ENCODE data around the gene KCNAB3. TPM values are rescaled to one million over a fixed set of nuclear protein-coding genes. Genes with fewer than 3 reads are reported as not detected.

KCNAB3 gene
- total and polyA plus RNA-seq, 9 donors = 2.4 to 9.5 (median 5.0) TPM

DNA sequence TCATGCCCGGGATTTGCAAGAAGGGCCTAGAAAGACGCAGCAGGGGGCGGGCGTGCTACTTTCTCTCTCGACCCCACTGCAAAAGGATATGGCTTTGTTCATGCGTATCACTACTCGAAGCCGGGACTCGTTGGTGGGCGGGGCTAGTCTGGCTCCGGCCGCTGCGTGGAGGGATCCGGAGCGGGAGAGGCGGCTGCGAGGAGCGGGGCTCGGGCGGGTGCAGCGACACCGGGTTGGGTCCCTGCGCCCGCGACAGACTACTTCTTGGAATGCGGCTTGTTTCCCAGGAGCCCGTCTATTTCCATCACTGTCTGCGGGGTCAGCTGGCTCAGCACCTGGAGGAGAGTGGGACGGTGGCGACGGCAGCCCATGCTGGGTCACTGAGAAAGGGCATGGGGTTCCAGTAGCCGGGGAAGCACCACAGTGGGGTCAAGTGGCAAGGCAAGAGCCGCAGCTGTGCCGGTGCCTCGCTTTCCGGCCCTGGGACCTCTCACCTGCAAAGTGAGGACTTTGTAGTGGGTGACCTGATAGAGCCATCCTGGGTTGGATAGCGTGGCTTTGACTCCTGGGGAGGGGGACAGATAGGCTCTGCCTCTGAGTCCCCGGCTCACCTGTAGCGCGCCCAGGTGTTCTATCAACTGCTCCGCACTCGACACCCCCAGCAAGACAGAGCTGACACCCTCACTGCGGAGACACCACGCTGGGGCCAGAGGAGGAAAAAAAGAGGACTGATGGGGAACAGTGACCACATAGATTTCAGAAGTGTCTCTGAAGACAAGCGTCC is 6.6 kb downstream of the KCNAB3 start:
- WGBS (ENCODE audit: insufficient coverage) = 12% methylated on average over 32 of the region's 45 CpGs
- Histone ChIP-seq H3K27me3 (ENCODE audit: control insufficient read depth, insufficient read depth, low read length) (peaks cover 2% of the 10 kb centered on the region), H3K27ac (ENCODE audit: low read length) (peak overlapping the region; percentile 89), H3K9me3 (replicated peaks; ENCODE audit: control insufficient read depth, low read depth, low read length) (no peaks in the 10 kb centered on the region), H3K4me1 (ENCODE audit: control insufficient read depth, insufficient read depth, low read length) (peaks cover 19% of the 10 kb centered on the region), H3K36me3 (ENCODE audit: control insufficient read depth, insufficient read depth, low read length) (no peaks in the 10 kb centered on the region), H3K4me3 (ENCODE audit: low read length) (peak overlapping the region; percentile 45)
- peak; percentile 95 for DNase-seq

DNA sequence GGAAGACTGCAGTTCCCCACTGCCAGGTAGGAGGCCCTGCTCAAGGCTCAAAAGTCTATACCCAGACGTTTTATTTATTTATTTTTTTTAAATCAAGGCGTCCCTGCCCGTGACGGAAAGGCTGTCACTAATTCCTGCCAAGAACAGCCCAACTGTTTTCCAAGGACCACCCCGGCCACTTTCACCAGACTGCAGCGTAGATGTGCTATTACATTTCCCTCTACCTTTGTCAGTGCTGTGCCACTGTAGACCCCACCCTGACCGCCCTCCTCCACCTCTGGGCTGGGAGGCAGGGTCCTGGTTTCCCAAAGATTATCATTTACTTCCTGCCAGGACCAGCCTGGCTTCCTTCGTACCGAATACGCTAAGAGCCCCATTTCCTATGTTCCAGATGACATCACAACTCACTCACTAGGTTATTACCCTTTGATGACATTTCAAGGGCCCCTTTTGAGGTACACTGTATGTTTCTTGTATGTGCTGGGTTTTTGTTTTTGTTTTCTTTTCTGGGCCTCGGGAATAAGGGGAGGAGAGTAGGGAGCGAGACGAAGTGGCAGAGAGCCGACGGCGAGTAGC is 7.3 kb downstream of the KCNAB3 start:
- Histone ChIP-seq H3K4me1 (ENCODE audit: control insufficient read depth, insufficient read depth, low read length) (peaks cover 19% of the 10 kb centered on the region), H3K4me3 (ENCODE audit: low read length) (peak overlapping the region; percentile 45), H3K9me3 (replicated peaks; ENCODE audit: control insufficient read depth, low read depth, low read length) (no peaks in the 10 kb centered on the region), H3K27ac (ENCODE audit: low read length) (peak overlapping the region; percentile 89), H3K36me3 (ENCODE audit: control insufficient read depth, insufficient read depth, low read length) (no peaks in the 10 kb centered on the region), H3K27me3 (ENCODE audit: control insufficient read depth, insufficient read depth, low read length) (peaks cover 2% of the 10 kb centered on the region)
- WGBS (ENCODE audit: insufficient coverage) = 33% methylated on average over 11 of the region's 16 CpGs
- no peak for DNase-seq

DNA sequence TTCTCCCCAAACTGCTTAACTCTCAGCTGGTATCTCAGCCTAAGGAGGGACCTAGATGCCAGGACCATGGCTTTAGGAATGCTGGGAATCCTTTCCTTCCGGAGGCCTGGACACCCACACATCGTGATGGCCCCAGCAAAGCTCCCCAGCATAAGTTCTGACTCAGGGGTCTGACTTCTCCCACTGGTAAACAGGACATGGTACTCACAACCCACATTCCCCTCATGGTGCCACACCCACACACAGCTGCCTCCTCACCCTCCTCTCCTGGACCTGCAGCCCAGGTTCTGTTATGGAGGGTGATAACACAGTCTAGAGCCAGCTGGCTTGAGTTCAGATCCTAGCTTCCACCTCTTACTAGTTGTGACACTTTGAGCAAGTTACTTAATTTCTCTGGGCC is 12.8 kb downstream of the KCNAB3 start:
- Histone ChIP-seq H3K27me3 (ENCODE audit: control insufficient read depth, insufficient read depth, low read length) (no peaks in the 10 kb centered on the region), H3K9me3 (replicated peaks; ENCODE audit: control insufficient read depth, low read depth, low read length) (no peaks in the 10 kb centered on the region), H3K36me3 (ENCODE audit: control insufficient read depth, insufficient read depth, low read length) (peaks cover 7% of the 10 kb centered on the region), H3K27ac (ENCODE audit: low read length) (peak overlapping the region; percentile 97), H3K4me1 (ENCODE audit: control insufficient read depth, insufficient read depth, low read length) (peaks cover 21% of the 10 kb centered on the region), H3K4me3 (ENCODE audit: low read length) (peak overlapping the region; percentile 53)
- DNase-seq = no peak
- 60% methylated on average over 1 of the region's 2 CpGs for WGBS (ENCODE audit: insufficient coverage)

DNA sequence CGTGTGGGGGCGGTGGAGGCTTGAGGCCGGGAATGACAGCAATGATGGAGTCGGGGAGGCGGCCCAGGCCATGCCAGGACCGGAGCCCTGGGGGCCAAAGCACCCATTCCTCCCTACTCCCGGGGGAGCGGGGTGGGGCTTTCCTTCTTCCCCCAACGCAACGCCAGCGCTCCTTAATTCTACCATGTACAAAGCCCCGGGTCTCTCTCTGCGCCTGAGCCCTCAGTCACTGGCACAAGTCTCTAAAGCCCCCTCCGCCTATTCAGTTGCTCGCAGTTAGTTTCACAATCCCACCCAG is 13.3 kb downstream of the KCNAB3 start:
- WGBS (ENCODE audit: insufficient coverage) = 23% methylated on average over 12 of the region's 15 CpGs
- H3K4me1 ChIP-seq (ENCODE audit: control insufficient read depth, insufficient read depth, low read length) = peaks cover 21% of the 10 kb centered on the region
- H3K4me3 ChIP-seq (ENCODE audit: low read length) = peak overlapping the region; percentile 53
- H3K36me3 ChIP-seq (ENCODE audit: control insufficient read depth, insufficient read depth, low read length) = peaks cover 12% of the 10 kb centered on the region
- no peaks in the 10 kb centered on the region for H3K9me3 ChIP-seq (replicated peaks; ENCODE audit: control insufficient read depth, low read depth, low read length)
- no peak for DNase-seq
- no peaks in the 10 kb centered on the region for H3K27me3 ChIP-seq (ENCODE audit: control insufficient read depth, insufficient read depth, low read length)
- peak overlapping the region; percentile 97 for H3K27ac ChIP-seq (ENCODE audit: low read length)

DNA sequence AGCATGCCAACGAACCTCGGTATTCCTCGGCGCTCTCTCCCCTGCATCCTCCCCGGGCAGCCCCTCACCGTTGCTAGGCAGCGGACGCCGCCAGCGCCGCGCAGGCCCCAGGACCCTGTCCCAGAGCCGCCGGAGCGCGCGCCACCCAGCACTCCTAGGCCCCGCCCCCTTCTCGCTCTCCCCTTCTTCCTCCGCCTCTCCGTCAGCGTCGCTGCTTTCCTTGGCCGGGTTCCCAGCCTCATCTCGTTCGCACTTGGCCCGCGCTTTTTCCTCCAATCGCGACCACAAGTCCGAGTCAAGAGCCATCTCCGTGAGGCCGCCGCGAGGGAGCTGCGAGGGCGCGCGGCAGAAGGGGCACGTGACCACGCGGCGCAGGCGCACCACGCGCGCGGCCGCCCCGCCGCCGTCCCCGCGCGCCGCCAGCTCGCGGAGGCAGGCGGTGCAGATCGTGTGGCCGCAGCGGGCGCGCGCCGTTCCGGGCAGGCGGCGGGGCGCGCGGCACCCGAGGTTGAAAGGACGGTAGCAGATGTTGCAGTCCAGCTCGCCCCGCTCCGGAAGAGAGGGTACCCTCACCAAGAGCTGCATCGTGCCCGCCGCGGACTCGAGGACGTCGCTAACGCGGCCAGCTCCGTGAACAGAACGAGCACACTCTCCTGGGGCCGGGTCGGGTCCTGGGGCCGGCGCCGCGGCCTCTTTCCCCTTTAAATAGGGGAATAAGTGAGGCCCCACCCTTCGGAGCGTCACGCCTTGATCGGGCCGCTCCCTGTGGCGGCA is 13.9 kb downstream of the KCNAB3 start, which contains the start of gene RNF227:
Gene RNF227, minus strand, starts transcription at position 679 of the 774 bp plus-strand sequence. Its CDS starts 94 bp downstream, at position 585.
- no peaks in the 10 kb centered on the region for H3K9me3 ChIP-seq (replicated peaks; ENCODE audit: control insufficient read depth, low read depth, low read length)
- H3K36me3 ChIP-seq (ENCODE audit: control insufficient read depth, insufficient read depth, low read length) = peaks cover 17% of the 10 kb centered on the region
- no peaks in the 10 kb centered on the region for H3K27me3 ChIP-seq (ENCODE audit: control insufficient read depth, insufficient read depth, low read length)
- peak; percentile 99 for DNase-seq
- H3K4me3 ChIP-seq (ENCODE audit: low read length) = peak within 1 kb of the TSS; percentile 66
- peaks cover 21% of the 10 kb centered on the region for H3K4me1 ChIP-seq (ENCODE audit: control insufficient read depth, insufficient read depth, low read length)
- under 1% methylated on average over 100 of the region's 100 CpGs for WGBS (ENCODE audit: insufficient coverage)
- peak within 1 kb of the TSS; percentile 97 for H3K27ac ChIP-seq (ENCODE audit: low read length)

DNA sequence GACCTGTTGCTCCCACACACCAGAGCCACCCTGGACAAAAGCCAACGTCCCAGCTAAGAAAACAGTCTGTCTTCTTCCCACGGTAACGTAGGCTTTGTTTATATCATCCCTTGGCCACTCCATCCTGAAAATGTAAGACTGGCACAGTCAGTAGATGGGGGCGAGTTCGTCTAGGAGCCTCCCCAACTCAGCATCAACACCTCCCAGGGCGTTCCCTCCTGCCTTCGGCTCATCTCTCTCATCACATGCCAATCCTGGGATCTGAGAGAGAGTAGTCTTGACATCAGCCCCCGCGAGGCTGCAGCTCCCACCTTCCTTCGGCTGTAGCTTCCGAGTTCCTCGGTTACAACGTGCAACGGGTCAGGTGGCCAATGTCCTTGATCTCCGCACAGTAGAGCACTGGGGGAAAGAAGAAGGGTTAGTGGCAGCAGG is 14.5 kb downstream of the KCNAB3 start:
- Histone ChIP-seq H3K27ac (ENCODE audit: low read length) (peak overlapping the region; percentile 91), H3K4me3 (ENCODE audit: low read length) (peak overlapping the region; percentile 66), H3K27me3 (ENCODE audit: control insufficient read depth, insufficient read depth, low read length) (no peaks in the 10 kb centered on the region), H3K36me3 (ENCODE audit: control insufficient read depth, insufficient read depth, low read length) (peaks cover 23% of the 10 kb centered on the region), H3K9me3 (replicated peaks; ENCODE audit: control insufficient read depth, low read depth, low read length) (no peaks in the 10 kb centered on the region), H3K4me1 (ENCODE audit: control insufficient read depth, insufficient read depth, low read length) (peaks cover 21% of the 10 kb centered on the region)
- WGBS (ENCODE audit: insufficient coverage) = 0% methylated on average over 5 of the region's 15 CpGs
- DNase-seq = peak; percentile 81

DNA sequence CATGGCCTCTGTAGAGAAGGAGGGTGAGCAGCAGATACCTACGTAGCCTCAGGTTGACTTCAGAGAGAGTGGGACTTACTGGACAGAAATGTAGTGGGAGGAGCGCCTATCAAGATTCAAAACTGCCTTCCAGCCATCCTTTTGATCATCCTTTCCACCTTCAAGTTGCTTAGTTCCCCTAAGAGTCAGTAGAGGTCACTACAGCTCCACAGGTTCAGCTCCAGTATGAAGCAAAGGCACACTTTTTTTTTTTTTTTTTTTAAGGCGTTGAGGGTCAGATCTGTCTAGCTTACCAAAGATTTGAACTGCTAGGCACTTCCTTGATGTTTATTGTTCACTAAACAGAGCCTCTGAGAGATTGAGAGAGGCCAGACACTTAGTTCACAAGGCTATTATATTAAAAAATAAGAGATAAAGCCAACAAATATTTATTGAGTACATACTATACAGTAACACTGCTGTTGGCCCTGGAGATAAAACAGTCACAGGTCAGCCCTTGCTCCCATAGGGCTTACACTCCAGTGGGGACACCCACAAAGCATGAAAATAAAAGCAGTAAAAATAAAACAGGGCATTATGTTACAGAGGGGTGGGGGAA is 16.6 kb downstream of the KCNAB3 start:
- Histone ChIP-seq H3K4me3 (ENCODE audit: low read length) (no peak overlapping the region), H3K4me1 (ENCODE audit: control insufficient read depth, insufficient read depth, low read length) (peaks cover 21% of the 10 kb centered on the region), H3K36me3 (ENCODE audit: control insufficient read depth, insufficient read depth, low read length) (peaks cover 45% of the 10 kb centered on the region), H3K27ac (ENCODE audit: low read length) (no peak overlapping the region), H3K27me3 (ENCODE audit: control insufficient read depth, insufficient read depth, low read length) (no peaks in the 10 kb centered on the region), H3K9me3 (replicated peaks; ENCODE audit: control insufficient read depth, low read depth, low read length) (no peaks in the 10 kb centered on the region)
- WGBS (ENCODE audit: insufficient coverage) = no CpG with 5 or more reads among the region's 3 CpGs
- DNase-seq = peak; percentile 86

DNA sequence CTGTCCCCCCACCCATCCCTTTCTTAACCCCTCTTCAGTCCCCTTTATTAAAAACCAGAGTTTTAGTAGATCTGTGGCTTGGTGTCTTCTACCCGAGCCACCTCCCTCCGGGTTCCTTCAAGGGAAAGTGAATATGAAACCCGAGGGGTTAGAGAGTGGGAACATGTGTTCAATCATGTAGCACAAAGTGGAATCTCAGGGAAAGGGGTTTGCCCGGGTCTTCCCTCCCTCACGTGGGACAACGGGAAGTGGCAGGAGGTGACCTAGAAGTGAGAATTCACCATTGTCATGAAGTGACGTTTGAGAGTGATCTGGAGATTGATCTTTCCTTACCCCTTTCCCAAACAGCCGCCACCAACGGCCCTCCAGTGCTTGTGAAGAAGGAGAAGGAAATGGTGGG is 18.5 kb downstream of the KCNAB3 start:
- Histone ChIP-seq H3K27me3 (ENCODE audit: control insufficient read depth, insufficient read depth, low read length) (no peaks in the 10 kb centered on the region), H3K9me3 (replicated peaks; ENCODE audit: control insufficient read depth, low read depth, low read length) (no peaks in the 10 kb centered on the region), H3K27ac (ENCODE audit: low read length) (no peak overlapping the region), H3K4me1 (ENCODE audit: control insufficient read depth, insufficient read depth, low read length) (peaks cover 12% of the 10 kb centered on the region), H3K36me3 (ENCODE audit: control insufficient read depth, insufficient read depth, low read length) (peaks cover 64% of the 10 kb centered on the region), H3K4me3 (ENCODE audit: low read length) (no peak overlapping the region)
- WGBS (ENCODE audit: insufficient coverage) = 63% methylated on average over 3 of the region's 9 CpGs
- DNase-seq = no peak

DNA sequence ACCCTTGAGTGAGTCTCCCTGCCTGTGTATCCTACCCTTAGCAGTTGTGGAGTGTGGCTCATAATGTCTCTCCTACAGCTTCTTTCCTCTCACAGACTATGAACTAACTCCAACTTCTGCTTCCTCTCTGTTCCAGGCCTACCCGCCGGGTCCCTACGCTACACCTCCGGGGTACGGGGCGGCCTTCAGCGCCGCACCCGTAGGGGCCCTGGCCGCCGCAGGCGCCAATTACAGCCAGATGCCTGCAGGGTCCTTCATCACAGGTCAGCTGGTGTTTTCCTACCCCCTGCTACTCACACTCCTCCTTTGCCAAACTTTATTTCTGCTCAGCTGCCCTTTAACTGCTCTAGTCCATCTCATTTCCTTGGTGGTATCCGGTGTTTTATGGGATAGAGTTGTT is 18.9 kb downstream of the KCNAB3 start:
- Histone ChIP-seq H3K4me1 (ENCODE audit: control insufficient read depth, insufficient read depth, low read length) (peaks cover 11% of the 10 kb centered on the region), H3K36me3 (ENCODE audit: control insufficient read depth, insufficient read depth, low read length) (peaks cover 68% of the 10 kb centered on the region), H3K4me3 (ENCODE audit: low read length) (no peak overlapping the region), H3K27ac (ENCODE audit: low read length) (no peak overlapping the region), H3K9me3 (replicated peaks; ENCODE audit: control insufficient read depth, low read depth, low read length) (no peaks in the 10 kb centered on the region), H3K27me3 (ENCODE audit: control insufficient read depth, insufficient read depth, low read length) (no peaks in the 10 kb centered on the region)
- DNase-seq = no peak
- 82% methylated on average over 12 of the region's 13 CpGs for WGBS (ENCODE audit: insufficient coverage)

DNA sequence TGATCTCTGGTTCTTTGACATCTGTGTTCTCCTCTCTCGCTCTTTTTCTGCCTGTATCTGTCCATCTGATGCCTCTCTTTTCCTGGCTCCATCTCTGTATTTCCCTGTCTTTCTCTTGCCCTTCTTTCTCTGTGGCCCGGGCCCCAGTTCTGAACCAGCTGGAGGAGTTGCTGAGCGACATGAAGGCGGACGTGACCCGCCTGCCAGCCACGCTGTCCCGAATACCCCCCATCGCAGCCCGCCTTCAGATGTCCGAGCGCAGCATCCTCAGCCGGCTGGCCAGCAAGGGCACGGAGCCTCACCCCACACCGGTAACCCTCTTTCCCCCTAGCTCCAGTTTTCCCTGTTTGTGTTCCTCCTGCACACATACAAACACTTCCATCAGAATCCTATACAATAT is 19.4 kb downstream of the KCNAB3 start:
- no peaks in the 10 kb centered on the region for H3K9me3 ChIP-seq (replicated peaks; ENCODE audit: control insufficient read depth, low read depth, low read length)
- H3K4me3 ChIP-seq (ENCODE audit: low read length) = no peak overlapping the region
- H3K27ac ChIP-seq (ENCODE audit: low read length) = no peak overlapping the region
- H3K36me3 ChIP-seq (ENCODE audit: control insufficient read depth, insufficient read depth, low read length) = peaks cover 72% of the 10 kb centered on the region
- 88% methylated on average over 15 of the region's 15 CpGs for WGBS (ENCODE audit: insufficient coverage)
- H3K27me3 ChIP-seq (ENCODE audit: control insufficient read depth, insufficient read depth, low read length) = no peaks in the 10 kb centered on the region
- no peak for DNase-seq
- peaks cover 9% of the 10 kb centered on the region for H3K4me1 ChIP-seq (ENCODE audit: control insufficient read depth, insufficient read depth, low read length)
